Measurements from ENCODE around the gene LNX1. TPM values are rescaled to one million over a fixed set of nuclear protein-coding genes. Genes with fewer than 3 reads are reported as not detected.

LNX1 gene
- total RNA-seq, 1 experiment from 2014 or later = 1.7 TPM

DNA sequence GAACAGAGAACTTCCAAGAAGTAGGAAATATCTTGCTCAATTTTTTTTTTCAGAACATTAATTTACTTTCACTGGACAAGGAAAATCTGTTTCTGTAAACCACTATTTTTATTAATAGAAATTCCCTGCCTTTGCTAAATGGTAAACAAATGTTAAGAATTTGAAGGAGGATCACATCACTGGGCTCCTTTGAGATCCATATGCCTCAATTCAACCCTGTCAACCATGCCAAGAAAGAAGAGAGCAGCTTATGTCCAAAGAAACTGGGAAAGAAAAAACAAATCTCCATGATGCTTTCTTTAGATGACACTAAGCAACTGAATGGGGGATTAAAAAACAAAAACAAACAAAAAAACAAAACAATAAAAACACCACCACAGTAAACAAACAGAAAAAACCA lies 47.7 kb downstream of the LNX1 start:
- H3K27ac ChIP-seq (ENCODE audit: insufficient read length, low read depth, low read length) = no peak overlapping the region
- H2BK120ac ChIP-seq (ENCODE audit: low read depth, low read length, poor library complexity, severe bottlenecking) = no peak overlapping the region
- H3K9ac ChIP-seq (ENCODE audit: extremely low read depth, insufficient read length, low read length) = no peak overlapping the region
- no peak overlapping the region for H2AK5ac ChIP-seq (ENCODE audit: insufficient read length, low read length)
- H3K79me1 ChIP-seq (ENCODE audit: insufficient read depth, low read depth, low read length, poor library complexity, severe bottlenecking) = no peaks in the 10 kb centered on the region
- H4K8ac ChIP-seq (replicated peaks; ENCODE audit: insufficient read length, low read depth, low read length) = no peak overlapping the region
- H3K79me2 ChIP-seq (ENCODE audit: insufficient read depth, low read length) = no peaks in the 10 kb centered on the region
- peaks cover 3% of the 10 kb centered on the region; the same call in 1 of the 2 replicates for H3K4me1 ChIP-seq (ENCODE audit: insufficient read depth, low read length)
- H4K20me1 ChIP-seq (ENCODE audit: control insufficient read depth, insufficient read depth, insufficient read length) = no peaks in the 10 kb centered on the region
- TF ChIP-seq, protein P1, sequence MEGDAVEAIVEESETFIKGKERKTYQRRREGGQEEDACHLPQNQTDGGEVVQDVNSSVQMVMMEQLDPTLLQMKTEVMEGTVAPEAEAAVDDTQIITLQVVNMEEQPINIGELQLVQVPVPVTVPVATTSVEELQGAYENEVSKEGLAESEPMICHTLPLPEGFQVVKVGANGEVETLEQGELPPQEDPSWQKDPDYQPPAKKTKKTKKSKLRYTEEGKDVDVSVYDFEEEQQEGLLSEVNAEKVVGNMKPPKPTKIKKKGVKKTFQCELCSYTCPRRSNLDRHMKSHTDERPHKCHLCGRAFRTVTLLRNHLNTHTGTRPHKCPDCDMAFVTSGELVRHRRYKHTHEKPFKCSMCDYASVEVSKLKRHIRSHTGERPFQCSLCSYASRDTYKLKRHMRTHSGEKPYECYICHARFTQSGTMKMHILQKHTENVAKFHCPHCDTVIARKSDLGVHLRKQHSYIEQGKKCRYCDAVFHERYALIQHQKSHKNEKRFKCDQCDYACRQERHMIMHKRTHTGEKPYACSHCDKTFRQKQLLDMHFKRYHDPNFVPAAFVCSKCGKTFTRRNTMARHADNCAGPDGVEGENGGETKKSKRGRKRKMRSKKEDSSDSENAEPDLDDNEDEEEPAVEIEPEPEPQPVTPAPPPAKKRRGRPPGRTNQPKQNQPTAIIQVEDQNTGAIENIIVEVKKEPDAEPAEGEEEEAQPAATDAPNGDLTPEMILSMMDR (conservative IDR thresholded peaks at IDR 0.05) = no peak
- no peaks in the 10 kb centered on the region for H3K36me3 Mint-ChIP-seq (ENCODE audit: insufficient read depth in 1 of 3, low read depth in 3 of 3)
- no peaks in the 10 kb centered on the region; a peak in 1 of 5 replicates for H3K9me3 Mint-ChIP-seq
- H3K23ac ChIP-seq (ENCODE audit: insufficient read length, low read depth, low read length) = no peak overlapping the region
- no peak overlapping the region for H2BK15ac ChIP-seq (ENCODE audit: low read depth, low read length)
- H2BK12ac ChIP-seq (ENCODE audit: insufficient read length, low read depth, low read length) = no peak overlapping the region
- H3K14ac ChIP-seq (ENCODE audit: insufficient read depth, low read length) = no peak overlapping the region
- H3K4me1 Mint-ChIP-seq = peaks cover 39 to 53% of the 10 kb centered on the region in 2 experiments
- H3K4ac ChIP-seq (ENCODE audit: low read depth, low read length) = no peak overlapping the region
- H4K91ac ChIP-seq (ENCODE audit: insufficient read length, low read depth, low read length) = no peak overlapping the region
- H3K9me3 ChIP-seq (ENCODE audit: control insufficient read depth, low read depth, low read length) = no peaks in the 10 kb centered on the region
- H3T11ph ChIP-seq (ENCODE audit: low read length) = no peak overlapping the region
- H3K27me3 ChIP-seq (ENCODE audit: insufficient read depth, low read length) = no peaks in the 10 kb centered on the region; the same call in 1 of the 2 replicates
- no peaks in the 10 kb centered on the region for H3K23me2 ChIP-seq (ENCODE audit: insufficient read length, low read depth, low read length, poor library complexity, severe bottlenecking)
- peaks cover 47% of the 10 kb centered on the region for H3K27me3 Mint-ChIP-seq (ENCODE audit: low read depth)
- H3K4me3 Mint-ChIP-seq = no peak overlapping the region
- no peak overlapping the region for H3K4me2 ChIP-seq (ENCODE audit: insufficient read depth, insufficient read length, low read length)
- no peak overlapping the region for H2AFZ ChIP-seq (ENCODE audit: low read length)
- no peak overlapping the region for H3K27ac Mint-ChIP-seq
- no peak overlapping the region for H2BK5ac ChIP-seq (ENCODE audit: insufficient read length, low read length)
- no peak overlapping the region for H4K5ac ChIP-seq (ENCODE audit: insufficient read length, low read depth, low read length)
- H3K18ac ChIP-seq (ENCODE audit: insufficient read length, low read depth, low read length) = no peak overlapping the region
- H2BK20ac ChIP-seq (ENCODE audit: low read depth, low read length, poor library complexity, severe bottlenecking) = no peak overlapping the region
- DNase-seq = no peak
- H3K56ac ChIP-seq (ENCODE audit: insufficient read length, low read depth, low read length) = no peak overlapping the region
